MM.1S (cell line): ENCODE data around the gene PLTP.

Experiments used
- EZH2 ChIP-seq: fragments of 300-600 bp; sonication (generic); optimal IDR thresholded peaks from 2 replicates; pipeline ENCODE3; 2017; ENCODE audit warnings: low read depth, mild to moderate bottlenecking, antibody characterized with exemption, low read length, mixed read lengths
- TF ChIP-seq, protein P1 (sequence below): fragments of 300-600 bp; sonication (generic); IDR thresholded peaks from 2 replicates; pipeline ENCODE4 v1.5.1; 2016; ENCODE audit warnings: antibody characterized with exemption, low read length, mixed read lengths

- TF ChIP-seq, protein P1, sequence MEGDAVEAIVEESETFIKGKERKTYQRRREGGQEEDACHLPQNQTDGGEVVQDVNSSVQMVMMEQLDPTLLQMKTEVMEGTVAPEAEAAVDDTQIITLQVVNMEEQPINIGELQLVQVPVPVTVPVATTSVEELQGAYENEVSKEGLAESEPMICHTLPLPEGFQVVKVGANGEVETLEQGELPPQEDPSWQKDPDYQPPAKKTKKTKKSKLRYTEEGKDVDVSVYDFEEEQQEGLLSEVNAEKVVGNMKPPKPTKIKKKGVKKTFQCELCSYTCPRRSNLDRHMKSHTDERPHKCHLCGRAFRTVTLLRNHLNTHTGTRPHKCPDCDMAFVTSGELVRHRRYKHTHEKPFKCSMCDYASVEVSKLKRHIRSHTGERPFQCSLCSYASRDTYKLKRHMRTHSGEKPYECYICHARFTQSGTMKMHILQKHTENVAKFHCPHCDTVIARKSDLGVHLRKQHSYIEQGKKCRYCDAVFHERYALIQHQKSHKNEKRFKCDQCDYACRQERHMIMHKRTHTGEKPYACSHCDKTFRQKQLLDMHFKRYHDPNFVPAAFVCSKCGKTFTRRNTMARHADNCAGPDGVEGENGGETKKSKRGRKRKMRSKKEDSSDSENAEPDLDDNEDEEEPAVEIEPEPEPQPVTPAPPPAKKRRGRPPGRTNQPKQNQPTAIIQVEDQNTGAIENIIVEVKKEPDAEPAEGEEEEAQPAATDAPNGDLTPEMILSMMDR = no peak
- TF ChIP-seq EZH2 = no peak
Measured at GRCh38 chr20:45948261-45948733, 36.3 kb upstream of the PLTP start.
